HCT116 (cell line): ENCODE results near the gene STMP1. TPM values are rescaled to one million over a fixed set of nuclear protein-coding genes. Genes with fewer than 3 reads are reported as not detected.

Experiments used
- ATAC-seq: fragments of 200-7000 bp; cut with Tn5 transposase; 2 replicates; pipeline ENCODE4 v1.9.1; 2020; ENCODE audit warnings: mild to moderate bottlenecking, moderate library complexity
- BruUV-seq: library from RNA; stranded (reverse); fragments of 400-500 nt; replicated peaks from 2 replicates; lab custom pipeline; 2021; lab: Mats Ljungman, UMichigan
- CTCF ChIA-PET: fragments of 300-600 bp; sonication (Branson Sonifier 250); formaldehyde crosslinking; loops from one replicate; lab custom pipeline; 2021; ENCODE audit warnings: antibody characterized with exemption; lab: Charles Lee
- POLR2A ChIA-PET: fragments of 300-600, 350-600 bp; sonication (Branson Sonifier 250); formaldehyde crosslinking; loops from one replicate; lab custom pipeline; 2021; ENCODE audit warnings: antibody characterized with exemption; lab: Charles Lee
- RAD21 ChIA-PET, 2 experiments: fragments of 300-600 bp; sonication (Branson Sonifier 250); formaldehyde crosslinking; loops; one replicate each; lab custom pipeline; 2023; ENCODE audit warnings: low total read pairs in 2 of 2; ENCODE audit not compliant: uncharacterized antibody in 2 of 2, unreplicated experiment in 2 of 2, low non-redundant PET in 1 of 2; lab: Charles Lee
- DNase-seq: peaks from one replicate; pipeline ENCODE4 v3.0.0-alpha.2; 2010; ENCODE audit warnings: low read depth, low spot score
- H2AFZ ChIP-seq: fragments of 200-600 bp; shearing (Covaris generic), sonication (generic); 2 replicates; pipeline ENCODE4 v1.6.1; 2017; ENCODE audit warnings: low read depth, mixed run types, mixed read lengths, antibody characterized with exemption, low read length; ENCODE audit not compliant: poor library complexity, severe bottlenecking
- H3K27ac ChIP-seq: 2 replicates; pipeline ENCODE4 v1.5.1; 2012; ENCODE audit warnings: low read depth, low read length
- H3K27me3 ChIP-seq: fragments of 200-600 bp; sonication (generic); 2 replicates; pipeline ENCODE4 v1.6.1; 2016; ENCODE audit warnings: mixed run types, low read length, mixed read lengths; ENCODE audit not compliant: insufficient read depth
- H3K36me3 ChIP-seq, 2 experiments: fragments of 200-500 bp in 1 of 2; fragments of 200-600 bp in 1 of 2; sonication (Bioruptor generic) in 1 of 2; sonication (generic) in 1 of 2; 2 replicates each; pipeline versions ENCODE4 v1.5.1 to v1.6.1; 2014 to 2016; ENCODE audit warnings: low read length in 2 of 2, inconsistent platforms in 1 of 2, mixed read lengths in 1 of 2, mixed run types in 1 of 2; ENCODE audit not compliant: insufficient read depth in 2 of 2, control insufficient read depth in 1 of 2
- H3K4me1 ChIP-seq, 2 experiments: fragments of 200-600 bp in 1 of 2; sonication (generic) in 1 of 2; 2 replicates each; pipeline versions ENCODE4 v1.5.1 to v1.6.1; 2012 to 2017; ENCODE audit warnings: low read length in 2 of 2, inconsistent platforms in 1 of 2, mild to moderate bottlenecking in 1 of 2, mixed read lengths in 1 of 2, mixed run types in 1 of 2, moderate library complexity in 1 of 2; ENCODE audit not compliant: insufficient read depth in 2 of 2, control insufficient read depth in 1 of 2
- H3K4me2 ChIP-seq: fragments of 200-600 bp; sonication (generic); 2 replicates; pipeline ENCODE4 v1.6.1; 2017; ENCODE audit warnings: mixed run types, low read length, mixed read lengths
- H3K4me3 ChIP-seq, 2 experiments: fragments of 200-600 bp in 1 of 2; sonication (generic) in 1 of 2; replicated peaks in 1 of 2; 2 replicates each; pipeline ENCODE4 v1.5.1; 2011 to 2016; ENCODE audit warnings: low read length in 2 of 2, control low read depth in 1 of 2, low read depth in 1 of 2, mild to moderate bottlenecking in 1 of 2, mixed read lengths in 1 of 2, mixed run types in 1 of 2
- H3K79me2 ChIP-seq: fragments of 200-600 bp; sonication (generic); 2 replicates; pipeline ENCODE4 v1.6.1; 2017; ENCODE audit warnings: mild to moderate bottlenecking, mixed run types, low read length, moderate library complexity, mixed read lengths; ENCODE audit not compliant: insufficient read depth
- H3K9ac ChIP-seq: fragments of 200-600 bp; sonication (generic); 2 replicates; pipeline ENCODE4 v1.6.1; 2016; ENCODE audit warnings: low read length, mixed read lengths
- H3K9me2 ChIP-seq: fragments of 200-600 bp; sonication (generic), shearing (Covaris generic); 2 replicates; pipeline ENCODE4 v1.6.1; 2017; ENCODE audit warnings: mixed run types, mild to moderate bottlenecking, moderate library complexity; ENCODE audit not compliant: insufficient read depth
- H3K9me3 ChIP-seq, 2 experiments: fragments of 200-500 bp in 1 of 2; fragments of 200-600 bp in 1 of 2; sonication (Bioruptor generic) in 1 of 2; sonication (generic) in 1 of 2; 2 replicates each; pipeline ENCODE4 v1.6.1; 2014 to 2017; ENCODE audit warnings: low read length in 2 of 2, mixed read lengths in 2 of 2, inconsistent platforms in 1 of 2, low read depth in 1 of 2, mild to moderate bottlenecking in 1 of 2, mixed run types in 1 of 2, moderate library complexity in 1 of 2; ENCODE audit not compliant: control insufficient read depth in 1 of 2, insufficient read depth in 1 of 2
- H4K20me1 ChIP-seq: fragments of 200-600 bp; sonication (generic), shearing (Covaris generic); 2 replicates; pipeline ENCODE4 v1.6.1; 2017; ENCODE audit warnings: mixed run types, mild to moderate bottlenecking, moderate library complexity; ENCODE audit not compliant: insufficient read depth
- CBX3 ChIP-seq: IDR thresholded peaks from 2 replicates; pipeline ENCODE4 v1.6.1; 2012; ENCODE audit warnings: low read depth
- CEBPB ChIP-seq: IDR thresholded peaks from 2 replicates; pipeline ENCODE4 v1.6.1; 2012; ENCODE audit warnings: low read depth
- EZH2 ChIP-seq: fragments of 200-600 bp; sonication (generic); IDR thresholded peaks from 2 replicates; pipeline ENCODE4 v1.6.1; 2017; ENCODE audit warnings: antibody characterized with exemption, mixed run types
- EZH2phosphoT487 ChIP-seq: fragments of 200-600 bp; IDR thresholded peaks from 2 replicates; pipeline ENCODE4 v1.6.1; 2018; ENCODE audit warnings: antibody characterized with exemption, borderline replicate concordance
- JUND ChIP-seq: IDR thresholded peaks from 2 replicates; pipeline ENCODE4 v1.6.1; 2012
- RAD21 ChIP-seq: IDR thresholded peaks from 2 replicates; pipeline ENCODE4 v1.6.1; 2012; ENCODE audit warnings: low read depth, mild to moderate bottlenecking
- SIN3A ChIP-seq: IDR thresholded peaks from 2 replicates; pipeline ENCODE4 v1.6.1; 2012; ENCODE audit warnings: low read depth
- SP1 ChIP-seq: IDR thresholded peaks from 2 replicates; pipeline ENCODE4 v1.6.1; 2012; ENCODE audit warnings: low read depth
- TCF7L2 ChIP-seq: IDR thresholded peaks from 2 replicates; pipeline ENCODE4 v1.7.0; 2011; ENCODE audit warnings: borderline replicate concordance, inconsistent platforms; ENCODE audit not compliant: insufficient read depth, insufficient read length; ENCODE audit errors: extremely low read depth
- ZFX ChIP-seq: fragments of 450-650 bp; IDR thresholded peaks from 2 replicates; pipeline ENCODE4 v1.6.1; 2017
- intact Hi-C: fragments of 100-400 bp; cut with micrococcal nuclease; formaldehyde crosslinking; loops from 2 replicates; pipeline ENCODE4 v1.10.0; 2022
- total RNA-seq: library from RNA; stranded (reverse); gene quantifications from one replicate; pipeline ENCODE4 v1.2.1, GENCODE V29; 2021; ENCODE audit not compliant: unreplicated experiment
- TF ChIP-seq, protein P1 (sequence below): IDR thresholded peaks from 2 replicates; pipeline ENCODE4 v1.6.1; 2012; ENCODE audit warnings: low read depth
- TF ChIP-seq, protein P2 (sequence below): IDR thresholded peaks from 2 replicates; pipeline ENCODE4 v1.6.1; 2012
- TF ChIP-seq, protein P3 (sequence below): IDR thresholded peaks from 2 replicates; pipeline ENCODE4 v1.6.1; 2011; ENCODE audit warnings: mild to moderate bottlenecking, low read length, moderate library complexity; ENCODE audit not compliant: insufficient replicate concordance; ENCODE audit errors: extremely low read depth

The STMP1 gene
- total RNA-seq, 1 experiment from 2014 or later = 32.8 TPM

GRCh38 chr7:135684699-135685098 lies 22.4 kb downstream of the STMP1 start:
- no peak overlapping the region for H3K9ac ChIP-seq
- H3K4me1 ChIP-seq = no peaks in the 10 kb centered on the region
- DNase-seq = no peak
- TF ChIP-seq RAD21 (no peak), CBX3 (no peak), SIN3A (no peak), EZH2 (no peak), ZFX (no peak), EZH2phosphoT487 (no peak), TCF7L2 (no peak), CEBPB (no peak), JUND (no peak), SP1 (no peak)
- TF ChIP-seq, protein P1, sequence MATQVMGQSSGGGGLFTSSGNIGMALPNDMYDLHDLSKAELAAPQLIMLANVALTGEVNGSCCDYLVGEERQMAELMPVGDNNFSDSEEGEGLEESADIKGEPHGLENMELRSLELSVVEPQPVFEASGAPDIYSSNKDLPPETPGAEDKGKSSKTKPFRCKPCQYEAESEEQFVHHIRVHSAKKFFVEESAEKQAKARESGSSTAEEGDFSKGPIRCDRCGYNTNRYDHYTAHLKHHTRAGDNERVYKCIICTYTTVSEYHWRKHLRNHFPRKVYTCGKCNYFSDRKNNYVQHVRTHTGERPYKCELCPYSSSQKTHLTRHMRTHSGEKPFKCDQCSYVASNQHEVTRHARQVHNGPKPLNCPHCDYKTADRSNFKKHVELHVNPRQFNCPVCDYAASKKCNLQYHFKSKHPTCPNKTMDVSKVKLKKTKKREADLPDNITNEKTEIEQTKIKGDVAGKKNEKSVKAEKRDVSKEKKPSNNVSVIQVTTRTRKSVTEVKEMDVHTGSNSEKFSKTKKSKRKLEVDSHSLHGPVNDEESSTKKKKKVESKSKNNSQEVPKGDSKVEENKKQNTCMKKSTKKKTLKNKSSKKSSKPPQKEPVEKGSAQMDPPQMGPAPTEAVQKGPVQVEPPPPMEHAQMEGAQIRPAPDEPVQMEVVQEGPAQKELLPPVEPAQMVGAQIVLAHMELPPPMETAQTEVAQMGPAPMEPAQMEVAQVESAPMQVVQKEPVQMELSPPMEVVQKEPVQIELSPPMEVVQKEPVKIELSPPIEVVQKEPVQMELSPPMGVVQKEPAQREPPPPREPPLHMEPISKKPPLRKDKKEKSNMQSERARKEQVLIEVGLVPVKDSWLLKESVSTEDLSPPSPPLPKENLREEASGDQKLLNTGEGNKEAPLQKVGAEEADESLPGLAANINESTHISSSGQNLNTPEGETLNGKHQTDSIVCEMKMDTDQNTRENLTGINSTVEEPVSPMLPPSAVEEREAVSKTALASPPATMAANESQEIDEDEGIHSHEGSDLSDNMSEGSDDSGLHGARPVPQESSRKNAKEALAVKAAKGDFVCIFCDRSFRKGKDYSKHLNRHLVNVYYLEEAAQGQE = no peak
- TF ChIP-seq, protein P2, sequence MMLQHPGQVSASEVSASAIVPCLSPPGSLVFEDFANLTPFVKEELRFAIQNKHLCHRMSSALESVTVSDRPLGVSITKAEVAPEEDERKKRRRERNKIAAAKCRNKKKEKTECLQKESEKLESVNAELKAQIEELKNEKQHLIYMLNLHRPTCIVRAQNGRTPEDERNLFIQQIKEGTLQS = no peak
- TF ChIP-seq, protein P3, sequence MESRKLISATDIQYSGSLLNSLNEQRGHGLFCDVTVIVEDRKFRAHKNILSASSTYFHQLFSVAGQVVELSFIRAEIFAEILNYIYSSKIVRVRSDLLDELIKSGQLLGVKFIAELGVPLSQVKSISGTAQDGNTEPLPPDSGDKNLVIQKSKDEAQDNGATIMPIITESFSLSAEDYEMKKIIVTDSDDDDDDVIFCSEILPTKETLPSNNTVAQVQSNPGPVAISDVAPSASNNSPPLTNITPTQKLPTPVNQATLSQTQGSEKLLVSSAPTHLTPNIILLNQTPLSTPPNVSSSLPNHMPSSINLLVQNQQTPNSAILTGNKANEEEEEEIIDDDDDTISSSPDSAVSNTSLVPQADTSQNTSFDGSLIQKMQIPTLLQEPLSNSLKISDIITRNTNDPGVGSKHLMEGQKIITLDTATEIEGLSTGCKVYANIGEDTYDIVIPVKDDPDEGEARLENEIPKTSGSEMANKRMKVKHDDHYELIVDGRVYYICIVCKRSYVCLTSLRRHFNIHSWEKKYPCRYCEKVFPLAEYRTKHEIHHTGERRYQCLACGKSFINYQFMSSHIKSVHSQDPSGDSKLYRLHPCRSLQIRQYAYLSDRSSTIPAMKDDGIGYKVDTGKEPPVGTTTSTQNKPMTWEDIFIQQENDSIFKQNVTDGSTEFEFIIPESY = no peak
- TF ChIP-seq, all 23 proteins: peak for 0
- Histone ChIP-seq H3K4me2 (no peak overlapping the region), H3K36me3 (no peaks in the 10 kb centered on the region; a peak in 1 of 4 replicates), H3K9me2 (no peaks in the 10 kb centered on the region), H3K27ac (no peak overlapping the region), H4K20me1 (no peaks in the 10 kb centered on the region), H3K4me3 (no peak overlapping the region), H3K9me3 (no peaks in the 10 kb centered on the region), H3K79me2 (no peaks in the 10 kb centered on the region), H2AFZ (no peak overlapping the region), H3K27me3 (no peaks in the 10 kb centered on the region)
- BruUV-seq = no TSS peak
- ATAC-seq = no peak
- ChIA-PET RAD21 (no interaction called here), CTCF (interaction anchor here (1.1 kb wide), 1 partner anchor 12 kb away, joined by 3 read pairs; no protein-coding TSS in a partner anchor), POLR2A (no interaction called here)
- intact Hi-C loops = no loop called here
